HUES48 (cell line): ENCODE measurements around the gene ZMYND11.
"Not testable (repeated sequence)": the region's sequence is repeated elsewhere in the genome, so short reads cannot be mapped to it uniquely, and the experiment has no call there.

Source experiments
- H3K27ac ChIP-seq: one replicate; pipeline ENCODE4 v1.7.0; 2013; ENCODE audit warnings: low read depth, low read length, inconsistent platforms
- H3K27me3 ChIP-seq: 2 replicates; pipeline ENCODE4 v1.6.1; 2013; ENCODE audit warnings: mild to moderate bottlenecking, low read length; ENCODE audit not compliant: control insufficient read depth, insufficient read depth
- H3K36me3 ChIP-seq: 2 replicates; pipeline ENCODE4 v1.6.1; 2013; ENCODE audit warnings: low read length; ENCODE audit not compliant: control insufficient read depth, insufficient read depth
- H3K4me1 ChIP-seq: 2 replicates; pipeline ENCODE4 v1.6.1; 2013; ENCODE audit warnings: mild to moderate bottlenecking, low read length; ENCODE audit not compliant: control insufficient read depth, insufficient read depth
- H3K4me3 ChIP-seq: 2 replicates; pipeline ENCODE4 v1.5.1; 2013; ENCODE audit warnings: mild to moderate bottlenecking, low read depth, low read length
- H3K9ac ChIP-seq: 2 replicates; pipeline ENCODE4 v1.6.1; 2013; ENCODE audit warnings: mild to moderate bottlenecking, low read depth, low read length, moderate library complexity
- H3K9me3 ChIP-seq: 2 replicates; pipeline ENCODE4 v1.6.1; 2013; ENCODE audit warnings: low read length; ENCODE audit not compliant: control insufficient read depth, insufficient read depth

The ZMYND11 gene

DNA sequence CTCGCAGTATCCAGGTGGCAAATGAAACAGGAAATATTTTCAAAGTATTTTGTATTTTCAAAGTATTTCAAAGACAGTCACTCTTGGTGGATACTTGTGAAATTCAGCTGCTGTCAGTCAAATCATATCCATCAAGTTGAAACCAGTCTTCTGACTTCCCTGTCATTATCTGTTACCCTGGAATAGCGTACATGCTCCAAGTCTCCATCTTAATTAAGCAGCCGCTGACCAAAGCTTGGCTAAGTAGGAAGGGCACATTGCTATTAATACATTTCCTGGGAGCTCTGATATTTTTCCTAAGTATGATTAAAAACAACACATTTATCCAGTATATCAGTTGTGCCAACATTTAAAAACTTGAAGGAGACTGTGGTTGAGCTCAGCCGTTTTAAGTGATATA, 112.2 kb downstream of the ZMYND11 start:
- Histone ChIP-seq H3K27me3 (no peaks in the 10 kb centered on the region), H3K9ac (no peak overlapping the region), H3K4me3 (no peak overlapping the region), H3K9me3 (no peaks in the 10 kb centered on the region), H3K27ac (no peak overlapping the region), H3K36me3 (peaks cover 67% of the 10 kb centered on the region), H3K4me1 (no peaks in the 10 kb centered on the region)

DNA sequence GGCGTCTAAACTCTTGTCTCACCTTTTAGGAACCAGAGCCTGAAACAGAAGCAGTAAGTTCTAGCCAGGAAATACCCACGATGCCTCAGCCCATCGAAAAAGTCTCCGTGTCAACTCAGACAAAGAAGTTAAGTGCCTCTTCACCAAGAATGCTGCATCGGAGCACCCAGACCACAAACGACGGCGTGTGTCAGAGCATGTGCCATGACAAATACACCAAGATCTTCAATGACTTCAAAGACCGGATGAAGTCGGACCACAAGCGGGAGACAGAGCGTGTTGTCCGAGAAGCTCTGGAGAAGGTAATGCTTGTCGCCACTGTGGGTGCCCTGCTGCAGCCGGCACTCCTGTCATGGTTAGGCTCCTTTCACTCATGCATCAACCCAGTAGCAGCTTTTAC, 113.1 kb downstream of the ZMYND11 start:
- peaks cover 64% of the 10 kb centered on the region for H3K36me3 ChIP-seq
- no peaks in the 10 kb centered on the region for H3K4me1 ChIP-seq
- H3K9me3 ChIP-seq = no peaks in the 10 kb centered on the region
- no peak overlapping the region for H3K9ac ChIP-seq
- no peak overlapping the region for H3K27ac ChIP-seq
- H3K4me3 ChIP-seq = no peak overlapping the region
- H3K27me3 ChIP-seq = no peaks in the 10 kb centered on the region

DNA sequence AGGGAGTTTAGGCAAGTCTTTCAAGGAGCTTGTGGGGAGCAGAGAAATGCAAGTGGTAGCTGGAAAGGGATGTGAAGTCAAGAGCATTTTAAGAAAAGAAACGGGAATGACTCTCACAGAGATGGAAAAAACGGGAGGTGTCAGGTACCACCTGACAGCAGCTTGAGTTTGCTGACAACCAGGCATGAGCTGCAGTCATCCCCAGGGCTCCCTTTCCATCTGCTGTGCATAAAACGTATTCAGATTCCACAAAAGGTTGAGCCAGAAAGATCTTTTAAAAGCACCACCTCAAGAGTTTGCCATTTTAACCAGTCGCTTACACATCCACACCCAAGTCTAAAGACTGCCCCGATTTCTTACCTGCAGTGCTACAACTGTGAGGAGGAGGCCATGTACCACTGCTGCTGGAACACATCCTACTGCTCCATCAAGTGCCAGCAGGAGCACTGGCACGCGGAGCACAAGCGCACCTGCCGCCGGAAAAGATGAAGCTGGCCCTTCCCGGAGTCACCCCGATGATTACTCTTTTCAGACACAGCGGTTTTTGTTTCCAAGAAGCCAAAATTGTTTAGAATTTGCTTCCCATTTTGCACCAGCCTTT, 116.8 kb downstream of the ZMYND11 start:
- no peaks in the 10 kb centered on the region for H3K9me3 ChIP-seq
- H3K27me3 ChIP-seq = no peaks in the 10 kb centered on the region
- H3K36me3 ChIP-seq = peaks cover 46% of the 10 kb centered on the region
- no peak overlapping the region for H3K27ac ChIP-seq
- H3K4me1 ChIP-seq = no peaks in the 10 kb centered on the region
- H3K4me3 ChIP-seq = no peak overlapping the region
- no peak overlapping the region for H3K9ac ChIP-seq

- H3K9ac ChIP-seq = no peak overlapping the region
- H3K4me1 ChIP-seq = no peaks in the 10 kb centered on the region
- no peaks in the 10 kb centered on the region for H3K27me3 ChIP-seq
- no peaks in the 10 kb centered on the region for H3K36me3 ChIP-seq
- H3K27ac ChIP-seq = no peak overlapping the region
- H3K4me3 ChIP-seq = no peak overlapping the region
- H3K9me3 ChIP-seq = no peaks in the 10 kb centered on the region
Measured at GRCh38 chr10:260819-261429, 125.7 kb downstream of the ZMYND11 start.

GRCh38 chr10:264160-265073, 129.2 kb downstream of the ZMYND11 start:
- H3K9me3 ChIP-seq, H3K27me3 ChIP-seq, H3K27ac ChIP-seq, H3K36me3 ChIP-seq, H3K4me3 ChIP-seq, H3K9ac ChIP-seq, H3K4me1 ChIP-seq: not testable (repeated sequence)

DNA sequence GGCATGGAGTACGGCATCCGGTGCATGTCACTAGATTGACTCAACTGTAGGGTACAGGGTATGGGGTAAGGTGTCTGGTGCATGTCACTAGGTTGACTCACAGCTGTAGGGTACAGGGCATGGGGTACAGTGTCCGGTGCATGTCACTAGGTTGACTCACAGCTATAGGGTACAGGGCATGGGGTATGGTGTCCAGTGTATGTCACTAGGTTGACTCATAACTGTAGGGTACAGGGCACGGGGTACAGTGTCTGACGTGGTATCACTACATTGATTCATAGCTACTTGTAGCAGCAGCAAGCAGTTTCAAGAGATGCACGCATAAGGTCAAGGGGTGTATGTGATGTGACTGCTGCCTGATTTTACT, 129.8 kb downstream of the ZMYND11 start:
- H3K27me3 ChIP-seq, H3K9me3 ChIP-seq, H3K27ac ChIP-seq, H3K4me1 ChIP-seq, H3K9ac ChIP-seq, H3K36me3 ChIP-seq, H3K4me3 ChIP-seq: not testable (repeated sequence)

- H3K36me3 ChIP-seq, H3K4me1 ChIP-seq, H3K4me3 ChIP-seq, H3K9ac ChIP-seq, H3K9me3 ChIP-seq, H3K27me3 ChIP-seq, H3K27ac ChIP-seq: not testable (repeated sequence)
Measured at GRCh38 chr10:265816-266588, 130.7 kb downstream of the ZMYND11 start.

GRCh38 chr10:266974-267425, 131.7 kb downstream of the ZMYND11 start:
- Histone ChIP-seq H3K9me3 (no peaks in the 10 kb centered on the region), H3K27ac (no peak overlapping the region), H3K9ac (no peak overlapping the region), H3K27me3 (no peaks in the 10 kb centered on the region), H3K4me1 (peaks cover 8% of the 10 kb centered on the region; the same call in 1 of the 2 replicates), H3K36me3 (no peaks in the 10 kb centered on the region), H3K4me3 (no peak overlapping the region)

GRCh38 chr10:267705-268104, 132.4 kb downstream of the ZMYND11 start:
- Histone ChIP-seq H3K9me3 (no peaks in the 10 kb centered on the region), H3K9ac (no peak overlapping the region), H3K36me3 (no peaks in the 10 kb centered on the region), H3K4me1 (peaks cover 8% of the 10 kb centered on the region; the same call in 1 of the 2 replicates), H3K27me3 (no peaks in the 10 kb centered on the region), H3K4me3 (no peak overlapping the region), H3K27ac (no peak overlapping the region)

GRCh38 chr10:269440-270074, 134.3 kb downstream of the ZMYND11 start:
- no peak overlapping the region for H3K27ac ChIP-seq
- no peaks in the 10 kb centered on the region for H3K36me3 ChIP-seq
- H3K4me1 ChIP-seq = peaks cover 8% of the 10 kb centered on the region; the same call in 1 of the 2 replicates
- H3K4me3 ChIP-seq = no peak overlapping the region
- H3K9me3 ChIP-seq = no peaks in the 10 kb centered on the region
- H3K9ac ChIP-seq = no peak overlapping the region
- no peaks in the 10 kb centered on the region for H3K27me3 ChIP-seq
